ENCODE data around the gene SPDYC.

Gene SPDYC

GRCh38 chr11:65216830-65217229 is 46.8 kb downstream of the SPDYC start:
- Histone ChIP-seq H3K27me3 (ENCODE audit: insufficient read depth, low read length, poor library complexity) (no peaks in the 10 kb centered on the region), H2AFZ (ENCODE audit: low read depth, low read length) (no peak overlapping the region), H3K4me3 (ENCODE audit: low read depth in 1 of 2, low read length in 2 of 2) (no peak overlapping the region), H3K4me1 (ENCODE audit: insufficient read depth, low read length) (no peaks in the 10 kb centered on the region), H3K79me2 (ENCODE audit: insufficient read depth, low read length) (no peaks in the 10 kb centered on the region), H3K9me3 (ENCODE audit: insufficient read depth, low read length, severe bottlenecking) (no peaks in the 10 kb centered on the region), H3K27ac (ENCODE audit: low read length) (no peak overlapping the region), H3K4me2 (ENCODE audit: insufficient read depth, low read length) (no peak overlapping the region), H3K9ac (ENCODE audit: low read depth, low read length) (no peak overlapping the region), H4K20me1 (ENCODE audit: insufficient read depth, low read length) (no peaks in the 10 kb centered on the region), H3K36me3 (ENCODE audit: insufficient read depth, low read length) (no peaks in the 10 kb centered on the region)
- TF ChIP-seq CTCF (IDR thresholded peaks at IDR 0.05; ENCODE audit: borderline replicate concordance, extremely low read depth, low read length, poor library complexity, severe bottlenecking), result no peak
- TF ChIP-seq EZH2 (IDR thresholded peaks at IDR 0.05; ENCODE audit: borderline replicate concordance, low read depth, low read length, severe bottlenecking), result no peak
- ATAC-seq (ENCODE audit: insufficient read depth, low read depth) (no peak), DNase-seq (no peak)

GRCh38 chr11:65217441-65218423 is 47.7 kb downstream of the SPDYC start:
- Histone ChIP-seq H3K4me1 (ENCODE audit: insufficient read depth, low read length) (no peaks in the 10 kb centered on the region), H3K79me2 (ENCODE audit: insufficient read depth, low read length) (no peaks in the 10 kb centered on the region), H3K27ac (ENCODE audit: low read length) (no peak overlapping the region), H3K4me2 (ENCODE audit: insufficient read depth, low read length) (no peak overlapping the region), H3K36me3 (ENCODE audit: insufficient read depth, low read length) (no peaks in the 10 kb centered on the region), H4K20me1 (ENCODE audit: insufficient read depth, low read length) (no peaks in the 10 kb centered on the region), H3K4me3 (ENCODE audit: low read depth in 1 of 2, low read length in 2 of 2) (no peak overlapping the region), H2AFZ (ENCODE audit: low read depth, low read length) (no peak overlapping the region), H3K9ac (ENCODE audit: low read depth, low read length) (no peak overlapping the region), H3K9me3 (ENCODE audit: insufficient read depth, low read length, severe bottlenecking) (no peaks in the 10 kb centered on the region), H3K27me3 (ENCODE audit: insufficient read depth, low read length, poor library complexity) (no peaks in the 10 kb centered on the region)
- DNase-seq (no peak), ATAC-seq (ENCODE audit: insufficient read depth, low read depth) (no peak)
- TF ChIP-seq CTCF (IDR thresholded peaks at IDR 0.05; ENCODE audit: borderline replicate concordance, extremely low read depth, low read length, poor library complexity, severe bottlenecking) (peak; percentile 6), EZH2 (IDR thresholded peaks at IDR 0.05; ENCODE audit: borderline replicate concordance, low read depth, low read length, severe bottlenecking) (no peak)

GRCh38 chr11:65218446-65218845 is 48.4 kb downstream of the SPDYC start:
- Histone ChIP-seq H3K27ac (ENCODE audit: low read length) (no peak overlapping the region), H3K9ac (ENCODE audit: low read depth, low read length) (no peak overlapping the region), H3K4me2 (ENCODE audit: insufficient read depth, low read length) (no peak overlapping the region), H2AFZ (ENCODE audit: low read depth, low read length) (no peak overlapping the region), H4K20me1 (ENCODE audit: insufficient read depth, low read length) (no peaks in the 10 kb centered on the region), H3K4me3 (ENCODE audit: low read depth in 1 of 2, low read length in 2 of 2) (no peak overlapping the region), H3K9me3 (ENCODE audit: insufficient read depth, low read length, severe bottlenecking) (no peaks in the 10 kb centered on the region), H3K27me3 (ENCODE audit: insufficient read depth, low read length, poor library complexity) (no peaks in the 10 kb centered on the region), H3K36me3 (ENCODE audit: insufficient read depth, low read length) (no peaks in the 10 kb centered on the region), H3K4me1 (ENCODE audit: insufficient read depth, low read length) (no peaks in the 10 kb centered on the region), H3K79me2 (ENCODE audit: insufficient read depth, low read length) (no peaks in the 10 kb centered on the region)
- TF ChIP-seq CTCF (IDR thresholded peaks at IDR 0.05; ENCODE audit: borderline replicate concordance, extremely low read depth, low read length, poor library complexity, severe bottlenecking) (no peak), EZH2 (IDR thresholded peaks at IDR 0.05; ENCODE audit: borderline replicate concordance, low read depth, low read length, severe bottlenecking) (no peak)
- ATAC-seq (ENCODE audit: insufficient read depth, low read depth), result no peak
- DNase-seq, result no peak
